PFSK-1 (cell line): ENCODE measurements around the gene METTL6.

Experiments used
- FOXP2 ChIP-seq: optimal IDR thresholded peaks from 2 replicates; pipeline ENCODE3; 2011; ENCODE audit warnings: borderline replicate concordance, control low read depth, inconsistent platforms; ENCODE audit not compliant: insufficient read depth; ENCODE audit errors: extremely low read length, extremely low read depth
- POLR2AphosphoS5 ChIP-seq: IDR thresholded peaks from 2 replicates; pipeline ENCODE4 v1.6.1; 2012; ENCODE audit warnings: low read depth, mild to moderate bottlenecking, control low read depth, low read length, moderate library complexity
- SIN3A ChIP-seq: IDR thresholded peaks from 2 replicates; pipeline ENCODE4 v1.6.1; 2012; ENCODE audit warnings: mild to moderate bottlenecking, low read length, moderate library complexity, borderline replicate concordance; ENCODE audit not compliant: insufficient read depth
- TAF1 ChIP-seq: IDR thresholded peaks from 2 replicates; pipeline ENCODE4 v1.6.1; 2012; ENCODE audit warnings: low read length, control low read depth, borderline replicate concordance; ENCODE audit not compliant: insufficient read depth
- TF ChIP-seq, protein P1 (sequence below), 2 experiments: IDR thresholded peaks; 2 replicates each; pipeline versions ENCODE4 v1.6.1 to v1.8.0; 2011 to 2012; ENCODE audit warnings: low read depth in 2 of 2, low read length in 2 of 2, control low read depth in 1 of 2, inconsistent platforms in 1 of 2, mild to moderate bottlenecking in 1 of 2, moderate library complexity in 1 of 2; ENCODE audit not compliant: insufficient read depth in 1 of 2

The METTL6 gene

GRCh38 chr3:15454965-15455364, 27.6 kb upstream of the METTL6 start:
- TF ChIP-seq FOXP2 (no peak), POLR2AphosphoS5 (no peak), SIN3A (no peak), TAF1 (no peak)
- TF ChIP-seq, protein P1, sequence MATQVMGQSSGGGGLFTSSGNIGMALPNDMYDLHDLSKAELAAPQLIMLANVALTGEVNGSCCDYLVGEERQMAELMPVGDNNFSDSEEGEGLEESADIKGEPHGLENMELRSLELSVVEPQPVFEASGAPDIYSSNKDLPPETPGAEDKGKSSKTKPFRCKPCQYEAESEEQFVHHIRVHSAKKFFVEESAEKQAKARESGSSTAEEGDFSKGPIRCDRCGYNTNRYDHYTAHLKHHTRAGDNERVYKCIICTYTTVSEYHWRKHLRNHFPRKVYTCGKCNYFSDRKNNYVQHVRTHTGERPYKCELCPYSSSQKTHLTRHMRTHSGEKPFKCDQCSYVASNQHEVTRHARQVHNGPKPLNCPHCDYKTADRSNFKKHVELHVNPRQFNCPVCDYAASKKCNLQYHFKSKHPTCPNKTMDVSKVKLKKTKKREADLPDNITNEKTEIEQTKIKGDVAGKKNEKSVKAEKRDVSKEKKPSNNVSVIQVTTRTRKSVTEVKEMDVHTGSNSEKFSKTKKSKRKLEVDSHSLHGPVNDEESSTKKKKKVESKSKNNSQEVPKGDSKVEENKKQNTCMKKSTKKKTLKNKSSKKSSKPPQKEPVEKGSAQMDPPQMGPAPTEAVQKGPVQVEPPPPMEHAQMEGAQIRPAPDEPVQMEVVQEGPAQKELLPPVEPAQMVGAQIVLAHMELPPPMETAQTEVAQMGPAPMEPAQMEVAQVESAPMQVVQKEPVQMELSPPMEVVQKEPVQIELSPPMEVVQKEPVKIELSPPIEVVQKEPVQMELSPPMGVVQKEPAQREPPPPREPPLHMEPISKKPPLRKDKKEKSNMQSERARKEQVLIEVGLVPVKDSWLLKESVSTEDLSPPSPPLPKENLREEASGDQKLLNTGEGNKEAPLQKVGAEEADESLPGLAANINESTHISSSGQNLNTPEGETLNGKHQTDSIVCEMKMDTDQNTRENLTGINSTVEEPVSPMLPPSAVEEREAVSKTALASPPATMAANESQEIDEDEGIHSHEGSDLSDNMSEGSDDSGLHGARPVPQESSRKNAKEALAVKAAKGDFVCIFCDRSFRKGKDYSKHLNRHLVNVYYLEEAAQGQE (IDR thresholded peaks at IDR 0.05; ENCODE audit: insufficient read depth in 1 of 2, low read depth in 2 of 2, low read length in 2 of 2): no peak

DNA sequence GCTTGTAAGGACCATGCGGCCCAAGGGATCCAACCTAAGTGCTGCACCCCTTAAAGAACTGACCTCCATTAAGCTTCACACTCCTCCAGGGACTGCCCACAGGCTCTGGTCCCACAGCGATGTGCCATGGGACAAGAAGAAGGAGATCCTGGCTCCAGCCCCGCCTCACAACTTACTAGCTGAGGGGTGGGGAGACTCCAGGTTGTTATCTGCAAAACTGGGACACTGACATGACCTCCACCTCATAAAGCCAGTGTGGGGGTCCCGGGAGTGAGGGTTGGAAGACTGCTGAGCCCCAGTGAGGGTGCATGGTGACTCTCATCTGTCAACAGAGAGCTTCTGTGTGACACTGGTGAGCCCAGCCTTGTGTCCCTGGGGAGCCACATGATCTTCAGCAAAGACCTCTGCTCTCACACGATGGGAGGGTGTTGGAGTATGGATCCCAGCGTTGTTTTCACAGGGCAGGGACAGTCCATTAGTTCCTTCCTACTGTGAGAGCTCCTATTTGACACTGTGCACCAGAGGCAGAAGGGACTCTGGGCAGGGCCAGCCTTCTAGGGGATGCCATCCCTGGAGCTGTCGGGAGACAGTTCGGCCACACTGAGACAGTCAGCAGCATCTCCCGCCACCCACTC, 26.8 kb upstream of the METTL6 start:
- TF ChIP-seq POLR2AphosphoS5 (no peak), FOXP2 (no peak), SIN3A (no peak), TAF1 (no peak)
- TF ChIP-seq, protein P1 (IDR thresholded peaks at IDR 0.05; ENCODE audit: insufficient read depth in 1 of 2, low read depth in 2 of 2, low read length in 2 of 2): no peak

DNA sequence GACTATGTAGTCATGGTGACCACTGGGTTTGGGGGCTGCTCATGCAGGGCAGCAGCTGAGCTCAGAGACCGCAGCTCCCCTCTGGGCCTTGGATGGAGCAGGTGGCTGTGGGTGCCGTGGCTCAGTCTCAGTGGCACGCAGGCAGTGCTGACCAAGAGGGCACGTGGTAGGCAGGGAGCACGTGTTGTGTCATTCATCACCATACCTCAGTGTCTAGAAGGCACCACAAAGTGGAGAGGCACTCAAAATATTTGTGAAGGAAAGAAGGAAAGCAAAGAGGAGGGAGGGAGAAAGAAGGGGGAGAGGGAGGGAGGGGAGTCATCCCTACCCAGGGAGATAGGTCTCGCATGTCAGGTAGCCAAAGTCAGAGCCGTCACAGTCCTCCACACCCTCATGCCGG, 26.2 kb upstream of the METTL6 start:
- TF ChIP-seq TAF1 (no peak), SIN3A (no peak), POLR2AphosphoS5 (no peak), FOXP2 (no peak)
- TF ChIP-seq, protein P1 (IDR thresholded peaks at IDR 0.05; ENCODE audit: insufficient read depth in 1 of 2, low read depth in 2 of 2, low read length in 2 of 2): no peak

DNA sequence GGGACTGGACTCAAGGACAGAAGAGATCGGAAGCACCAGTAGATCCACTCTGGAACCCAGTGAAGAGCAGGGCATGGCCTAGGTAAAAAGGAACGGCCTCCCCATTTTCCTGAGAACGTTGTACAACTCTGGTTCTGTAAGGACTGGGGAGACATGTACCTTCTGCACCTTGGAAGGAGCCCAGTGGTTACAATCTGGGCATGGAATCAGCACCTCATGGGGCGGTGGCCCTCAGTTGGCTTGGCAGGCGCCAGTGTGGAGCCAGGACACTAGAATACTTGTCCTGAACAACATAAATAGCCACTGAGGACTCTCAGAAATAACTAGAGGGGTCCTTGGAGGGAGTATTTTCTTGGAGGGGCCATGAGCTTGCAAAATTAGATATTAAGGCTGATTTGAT, 25.6 kb upstream of the METTL6 start:
- TF ChIP-seq POLR2AphosphoS5 (no peak), TAF1 (no peak), FOXP2 (no peak), SIN3A (no peak)
- TF ChIP-seq, protein P1 (IDR thresholded peaks at IDR 0.05; ENCODE audit: insufficient read depth in 1 of 2, low read depth in 2 of 2, low read length in 2 of 2): no peak

- TF ChIP-seq FOXP2: no peak
- TF ChIP-seq, protein P1 (IDR thresholded peaks at IDR 0.05; ENCODE audit: insufficient read depth in 1 of 2, low read depth in 2 of 2, low read length in 2 of 2): no peak
- TF ChIP-seq TAF1: no peak
- TF ChIP-seq POLR2AphosphoS5: no peak
- TF ChIP-seq SIN3A: no peak
Measured at GRCh38 chr3:15452156-15452555, 24.8 kb upstream of the METTL6 start.
